Endometrial microvascular endothelial cells (primary cell): ENCODE measurements around the gene SH3PXD2A. TPM values are rescaled to one million over a fixed set of nuclear protein-coding genes. Genes with fewer than 3 reads are reported as not detected.

Experiments
- in situ Hi-C: cut with HindIII; loops from 2 replicates; pipeline ENCODE4 v1.10.0; 2017; ENCODE audit warnings: low sequenced_read_pairs, low pct_unique_long_range_greater_than_20kb; ENCODE audit errors: inconsistent ontology term
- total RNA-seq: library from RNA; depleted of rRNA; stranded (reverse); fragments of >200 nt; gene quantifications from one replicate; pipeline ENCODE4 v1.2.3, GENCODE V29; 2015; ENCODE audit errors: inconsistent ontology term

Gene SH3PXD2A
- total RNA-seq, 1 donor from 2014 or later: 7.6 TPM

DNA sequence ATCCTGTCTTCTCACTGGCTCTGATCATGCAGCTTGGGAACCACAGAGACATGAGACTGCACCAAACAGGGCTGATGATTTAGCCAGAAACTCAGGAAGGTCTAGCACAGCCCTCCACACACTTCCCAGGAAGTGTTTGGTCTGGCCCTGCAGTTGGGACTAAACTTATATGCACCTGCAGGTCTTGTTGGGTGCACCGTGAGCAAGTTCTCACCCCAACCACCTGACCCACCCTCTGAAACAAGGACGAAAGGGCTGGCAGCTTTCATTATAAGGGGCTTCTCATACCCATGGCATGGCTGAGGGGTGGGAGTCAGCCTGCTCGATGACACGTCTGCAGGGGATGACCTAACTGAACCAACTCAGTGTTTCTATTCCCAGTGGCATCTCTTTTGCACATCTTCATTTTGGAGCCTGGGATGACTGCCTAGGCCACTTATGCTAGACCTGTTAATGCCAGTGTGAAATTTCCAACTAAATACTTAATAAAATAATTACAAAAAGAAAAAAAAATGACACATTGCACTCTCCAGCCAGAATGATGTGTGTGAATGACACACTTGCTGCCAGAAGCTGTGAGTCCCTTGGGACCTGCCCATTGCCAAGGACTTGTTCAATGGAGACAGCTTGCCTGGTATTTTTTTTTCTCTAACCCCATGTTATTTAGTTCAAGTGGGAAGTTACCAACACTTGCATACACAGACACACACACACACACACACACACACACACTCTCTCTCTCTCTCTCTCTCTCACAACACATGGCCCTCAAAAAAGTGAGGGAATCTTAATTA lies 259.2 kb downstream of the SH3PXD2A start:
- in situ Hi-C loops: no loop called here

GRCh38 chr10:103593022-103593570 lies 262.3 kb downstream of the SH3PXD2A start:
- in situ Hi-C loops: no loop called here

- in situ Hi-C loops: no loop called here
Observed at GRCh38 chr10:103592186-103593021, 263.0 kb downstream of the SH3PXD2A start.

DNA sequence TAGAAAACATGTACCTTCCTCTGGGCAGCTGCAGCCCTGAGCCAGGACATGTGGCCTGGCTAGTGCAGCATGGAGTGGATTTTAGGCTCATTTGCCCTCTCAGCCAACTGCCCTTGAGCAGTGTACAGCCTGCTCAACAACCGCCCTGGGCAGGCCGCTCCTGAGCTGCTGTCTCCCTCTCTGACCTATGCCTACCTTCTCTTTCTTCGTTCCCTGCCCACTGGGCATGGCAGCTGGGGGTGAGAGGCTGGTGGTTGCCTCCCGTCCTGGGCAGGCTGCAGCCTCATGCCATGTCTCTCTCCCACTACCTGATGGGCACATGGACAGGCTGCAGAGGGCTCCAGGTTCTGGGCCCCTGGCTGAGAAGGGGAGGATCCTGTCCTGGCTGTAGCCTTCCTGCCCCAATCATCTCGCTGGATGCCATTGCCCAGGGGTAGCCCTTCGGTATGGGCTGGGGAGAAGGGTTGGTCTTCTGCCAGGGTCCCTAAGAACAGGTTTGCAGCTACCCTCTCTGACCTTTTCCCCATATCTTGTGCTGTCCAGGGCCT lies 264.6 kb downstream of the SH3PXD2A start:
- in situ Hi-C loops: no loop called here

GRCh38 chr10:103590060-103590459 lies 265.3 kb downstream of the SH3PXD2A start:
- in situ Hi-C loops: no loop called here

DNA sequence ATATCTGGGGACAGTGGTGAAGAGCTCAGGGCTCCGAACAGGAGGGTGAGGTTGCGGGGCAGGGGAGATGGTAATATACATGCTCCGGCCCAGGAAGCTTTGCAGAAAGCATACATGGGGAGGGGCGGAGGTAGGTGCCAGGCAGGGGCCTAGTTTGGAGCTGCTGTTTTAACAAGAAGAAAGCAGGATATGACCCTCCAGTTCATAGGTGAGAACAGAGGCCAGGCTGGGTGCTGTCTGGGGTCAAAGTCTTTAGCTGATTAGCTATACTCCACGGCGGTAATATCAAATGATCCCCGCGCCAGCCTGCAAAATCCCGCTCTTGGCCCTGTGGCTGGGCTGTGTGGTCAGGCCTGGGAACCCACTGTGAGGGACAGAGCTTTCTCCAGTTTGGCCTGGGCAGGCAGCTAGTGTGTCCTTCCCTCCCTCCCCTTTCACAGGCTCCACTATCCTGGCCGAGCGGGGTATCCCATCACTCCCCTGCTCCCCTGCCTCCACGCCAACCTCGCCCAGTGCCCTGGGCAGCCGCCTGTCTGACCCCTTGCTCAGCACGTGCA lies 266.2 kb downstream of the SH3PXD2A start:
- in situ Hi-C loops: no loop called here

GRCh38 chr10:103587073-103587472 lies 268.3 kb downstream of the SH3PXD2A start:
- in situ Hi-C loops: no loop called here

- in situ Hi-C loops: no loop called here
Observed at GRCh38 chr10:103585011-103585405, 270.4 kb downstream of the SH3PXD2A start.

DNA sequence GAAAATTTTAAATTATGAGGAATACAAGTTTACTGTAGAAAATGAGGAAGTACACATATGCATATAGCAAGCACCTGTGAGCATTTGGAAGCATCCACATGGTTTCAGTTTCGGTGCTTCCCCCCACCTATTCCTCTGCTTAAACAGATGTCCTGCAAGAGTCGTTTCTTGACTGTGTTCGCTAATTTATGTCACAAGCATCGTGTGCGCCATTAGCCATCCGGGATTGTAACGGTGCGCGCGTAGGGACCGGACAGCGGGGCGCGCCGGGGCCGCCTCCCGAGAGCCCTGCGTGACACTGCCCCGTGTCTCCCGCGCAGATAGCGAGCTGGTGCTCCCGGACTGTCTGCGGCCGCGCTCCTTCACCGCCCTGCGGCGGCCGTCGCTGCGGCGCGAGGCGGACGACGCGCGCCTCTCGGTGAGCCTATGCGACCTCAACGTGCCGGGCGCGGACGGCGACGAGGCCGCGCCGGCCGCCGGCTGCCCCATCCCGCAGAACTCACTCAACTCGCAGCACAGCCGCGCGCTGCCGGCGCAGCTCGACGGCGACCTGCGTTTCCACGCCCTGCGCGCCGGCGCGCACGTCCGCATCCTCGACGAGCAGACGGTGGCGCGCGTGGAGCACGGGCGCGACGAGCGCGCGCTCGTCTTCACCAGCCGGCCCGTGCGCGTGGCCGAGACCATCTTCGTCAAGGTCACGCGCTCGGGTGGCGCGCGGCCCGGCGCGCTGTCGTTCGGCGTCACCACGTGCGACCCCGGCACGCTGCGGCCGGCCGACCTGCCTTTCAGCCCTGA lies 271.0 kb downstream of the SH3PXD2A start:
- in situ Hi-C loops: no loop called here

DNA sequence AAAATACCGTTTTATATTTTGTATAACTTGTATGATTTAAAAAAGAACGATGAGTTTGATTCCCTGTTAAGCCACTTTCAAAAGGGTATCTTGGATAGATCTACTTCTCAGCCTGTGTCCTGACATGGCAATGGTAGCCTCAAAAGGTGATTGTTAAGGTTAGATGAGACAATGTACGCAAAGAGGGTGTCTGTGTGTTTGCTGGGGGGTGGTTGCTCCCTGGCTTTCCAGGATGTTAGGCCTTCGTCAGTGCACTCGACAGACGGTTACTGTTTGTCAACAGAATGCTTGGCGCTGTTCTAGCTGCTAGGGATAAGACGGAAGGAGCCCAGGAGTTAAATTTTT lies 271.5 kb downstream of the SH3PXD2A start:
- in situ Hi-C loops: no loop called here

- in situ Hi-C loops: no loop called here
Observed at GRCh38 chr10:103582331-103583123, 272.8 kb downstream of the SH3PXD2A start.

GRCh38 chr10:103581499-103581898 lies 273.9 kb downstream of the SH3PXD2A start:
- in situ Hi-C loops: no loop called here

DNA sequence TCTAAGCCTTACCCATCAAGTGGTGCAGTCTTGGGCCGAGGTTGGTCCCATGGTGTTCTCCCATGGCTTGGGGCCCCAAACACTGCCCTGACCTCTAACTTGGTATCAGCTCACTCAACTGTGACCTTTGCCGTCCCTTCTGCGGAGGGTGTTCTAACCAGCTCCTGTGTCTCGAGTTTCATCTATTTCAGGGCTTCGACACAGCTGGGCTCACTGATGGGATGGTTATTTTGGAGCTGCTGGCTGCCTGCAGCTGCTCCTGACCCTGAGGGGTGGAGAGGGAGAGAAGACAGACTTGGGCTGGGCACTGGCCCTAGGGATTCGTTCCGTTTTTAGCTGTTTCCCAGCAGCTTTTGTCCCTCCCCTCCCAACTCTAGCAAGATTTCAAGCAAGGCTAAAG lies 274.9 kb downstream of the SH3PXD2A start:
- in situ Hi-C loops: no loop called here

DNA sequence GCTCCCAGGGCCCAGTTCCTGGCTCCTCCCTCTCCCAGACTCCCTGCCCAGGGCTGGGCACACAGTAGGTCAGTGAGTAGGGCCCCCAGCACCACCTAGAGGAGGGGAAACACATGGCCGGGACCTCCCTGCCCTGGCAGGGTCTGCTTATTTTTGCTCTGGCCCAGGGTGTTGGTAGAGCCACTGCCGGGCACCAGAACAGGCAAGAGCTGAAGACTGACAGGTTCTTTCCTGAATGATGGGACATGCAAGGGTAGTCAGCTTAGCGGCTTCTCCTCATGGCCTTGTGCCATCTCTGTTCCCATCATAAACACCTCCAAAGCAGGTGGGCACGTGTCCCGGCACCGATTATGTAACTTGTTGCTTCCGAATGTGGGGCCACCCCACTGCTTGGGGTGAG lies 275.4 kb downstream of the SH3PXD2A start:
- in situ Hi-C loops: no loop called here

DNA sequence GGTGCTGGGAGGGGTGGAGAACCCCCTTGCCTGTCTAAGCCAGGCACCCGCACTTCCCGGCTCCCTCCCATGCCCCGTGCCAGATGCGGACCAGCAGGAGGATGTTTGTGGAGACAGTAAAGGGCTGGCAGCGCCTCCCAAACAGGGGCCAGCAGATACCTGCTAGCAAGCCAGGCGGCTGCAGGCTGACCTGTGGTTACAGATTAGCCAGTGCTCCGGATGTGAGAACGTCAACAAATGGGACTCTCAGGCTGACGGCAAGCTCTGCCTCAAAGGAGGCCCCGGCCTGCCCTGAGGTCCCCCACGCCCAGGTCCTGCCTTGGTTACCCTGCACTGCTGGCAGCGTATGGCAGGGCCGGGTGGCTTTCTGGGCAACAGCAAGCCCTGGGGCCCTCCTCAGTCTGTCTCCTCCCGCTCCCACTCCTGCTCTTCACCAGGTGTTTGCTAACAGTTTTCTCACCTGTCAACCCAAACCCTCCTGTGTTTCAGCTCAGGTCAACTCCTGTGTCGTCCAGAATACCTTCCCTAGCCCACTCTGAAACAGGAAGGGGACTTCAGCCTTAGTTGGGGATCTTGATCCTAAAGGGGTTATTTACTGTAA lies 276.5 kb downstream of the SH3PXD2A start:
- in situ Hi-C loops: no loop called here

- in situ Hi-C loops: no loop called here
Observed at GRCh38 chr10:103576862-103577261, 278.5 kb downstream of the SH3PXD2A start.

DNA sequence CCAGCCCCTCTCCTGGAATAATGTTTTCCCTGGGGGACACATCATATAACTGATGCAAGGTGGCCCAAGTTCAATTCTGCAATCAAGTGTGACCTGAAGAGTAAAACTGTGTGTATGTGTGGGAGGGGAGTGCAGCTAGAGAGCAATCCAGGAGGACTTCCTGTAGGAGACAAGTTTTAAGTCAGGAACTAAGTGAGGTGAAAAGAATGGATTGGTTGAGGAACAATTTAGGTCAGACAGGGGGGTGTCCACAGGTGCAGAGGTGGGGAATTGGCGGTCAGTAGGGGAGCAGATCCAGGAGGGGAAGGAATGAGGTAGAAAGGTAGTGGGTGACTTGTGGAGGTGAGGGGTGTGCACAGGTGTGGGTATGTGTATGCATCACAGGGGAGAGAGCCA lies 279.3 kb downstream of the SH3PXD2A start:
- in situ Hi-C loops: no loop called here
